Activated B cell treated with CpG ODN at 0.5 μM for 24 hours (primary cell): ENCODE measurements around the gene KRTAP20-3. TPM values are rescaled to one million over a fixed set of nuclear protein-coding genes. Genes with fewer than 3 reads are reported as not detected.

ENCODE experiments used
- ATAC-seq: fragments of 200-7000 bp; cut with Tn5 transposase; one replicate; pipeline ENCODE4 v1.10.0; 2021; ENCODE audit warnings: low read depth, mild to moderate bottlenecking, moderate library complexity
- CTCF ChIA-PET: fragments of 350-600 bp; sonication (Branson Sonifier 250); formaldehyde crosslinking; loops from one replicate; lab custom pipeline; 2021; ENCODE audit warnings: antibody characterized with exemption; lab: Charles Lee
- POLR2A ChIA-PET: fragments of 350-600 bp; sonication (Branson Sonifier 250); formaldehyde crosslinking; loops from one replicate; lab custom pipeline; 2021; ENCODE audit warnings: antibody characterized with exemption; lab: Charles Lee
- DNase-seq: peaks from one replicate; pipeline ENCODE4 v3.0.0; 2022
- H3K27ac Mint-ChIP-seq: one replicate; pipeline ENCODE4 v1.8.0; 2020; ENCODE audit warnings: mixed read lengths
- H3K27me3 Mint-ChIP-seq: one replicate; pipeline ENCODE4 v1.8.0; 2021; ENCODE audit warnings: mixed read lengths
- H3K36me3 Mint-ChIP-seq: one replicate; pipeline ENCODE4 v1.8.0; 2021; ENCODE audit warnings: low read depth, mixed read lengths
- H3K4me1 Mint-ChIP-seq: one replicate; pipeline ENCODE4 v1.8.0; 2021; ENCODE audit warnings: mixed read lengths
- H3K4me3 Mint-ChIP-seq: one replicate; pipeline ENCODE4 v1.8.0; 2020; ENCODE audit warnings: mild to moderate bottlenecking, mixed read lengths
- H3K9me3 Mint-ChIP-seq: one replicate; pipeline ENCODE4 v1.8.0; 2020; ENCODE audit warnings: mixed read lengths
- CTCF ChIP-seq: fragments of 200-600 bp; IDR thresholded peaks from one replicate; pipeline ENCODE4 v1.8.0; 2022; ENCODE audit warnings: antibody characterized with exemption, mild to moderate bottlenecking
- intact Hi-C: fragments of 100-400 bp; cut with micrococcal nuclease; formaldehyde crosslinking; loops from one replicate; pipeline ENCODE4 v1.15.1; 2024
- total RNA-seq: library from RNA; stranded (reverse); gene quantifications from 2 replicates; pipeline ENCODE4 v1.2.3, GENCODE V29; 2022

Gene KRTAP20-3
- total RNA-seq: not detected in 2 replicates

GRCh38 chr21:30642564-30642963 lies at the start of gene KRTAP20-3:
KRTAP20-3 (plus strand) TSS chr21:30642864.
- no peak for ATAC-seq
- CTCF ChIA-PET: no interaction called here
- H3K27ac Mint-ChIP-seq: no peak within 1 kb of the TSS
- H3K27me3 Mint-ChIP-seq: no peaks in the 10 kb centered on the region
- no peak for TF ChIP-seq CTCF
- peaks cover 9% of the 10 kb centered on the region for H3K9me3 Mint-ChIP-seq
- POLR2A ChIA-PET: no interaction called here
- intact Hi-C loops: no loop called here
- no peaks in the 10 kb centered on the region for H3K36me3 Mint-ChIP-seq
- H3K4me3 Mint-ChIP-seq: no peak within 1 kb of the TSS
- H3K4me1 Mint-ChIP-seq: no peaks in the 10 kb centered on the region
- no peak for DNase-seq

- ChIA-PET CTCF (no interaction called here), POLR2A (no interaction called here)
- ATAC-seq (no peak), DNase-seq (no peak)
- Mint-ChIP-seq H3K4me3 (no peak within 1 kb of the TSS), H3K9me3 (no peaks in the 10 kb centered on the region), H3K27ac (no peak within 1 kb of the TSS), H3K36me3 (no peaks in the 10 kb centered on the region), H3K27me3 (no peaks in the 10 kb centered on the region), H3K4me1 (no peaks in the 10 kb centered on the region)
- no peak for TF ChIP-seq CTCF
- intact Hi-C loops: no loop called here
Measured at GRCh38 chr21:30598802-30599201, 43.9 kb upstream of the KRTAP20-3 start, which contains the start of gene KRTAP6-2. KRTAP6-2 (minus strand) TSS chr21:30598902; CDS start chr21:30598874, 28 bp downstream.

- H3K4me3 Mint-ChIP-seq: no peak within 1 kb of the TSS
- H3K4me1 Mint-ChIP-seq: no peaks in the 10 kb centered on the region
- CTCF ChIA-PET: no interaction called here
- H3K27ac Mint-ChIP-seq: no peak within 1 kb of the TSS
- no peak for ATAC-seq
- no peak for DNase-seq
- no peaks in the 10 kb centered on the region for H3K27me3 Mint-ChIP-seq
- no peak for TF ChIP-seq CTCF
- intact Hi-C loops: no loop called here
- H3K9me3 Mint-ChIP-seq: no peaks in the 10 kb centered on the region
- no peaks in the 10 kb centered on the region for H3K36me3 Mint-ChIP-seq
- POLR2A ChIA-PET: no interaction called here
Measured at GRCh38 chr21:30600787-30601186, 41.9 kb upstream of the KRTAP20-3 start, which contains the start of gene KRTAP22-1. KRTAP22-1 (plus strand) TSS chr21:30601087.

GRCh38 chr21:30605968-30606367 lies 36.7 kb upstream of the KRTAP20-3 start:
- Mint-ChIP-seq H3K36me3 (no peaks in the 10 kb centered on the region), H3K9me3 (peaks cover 7% of the 10 kb centered on the region), H3K27me3 (no peaks in the 10 kb centered on the region), H3K27ac (no peak overlapping the region), H3K4me3 (no peak overlapping the region), H3K4me1 (no peaks in the 10 kb centered on the region)
- no peak for ATAC-seq
- DNase-seq: no peak
- no peak for TF ChIP-seq CTCF
- ChIA-PET CTCF (no interaction called here), POLR2A (no interaction called here)
- intact Hi-C loops: no loop called here

- CTCF ChIA-PET: no interaction called here
- Mint-ChIP-seq H3K27ac (no peak overlapping the region), H3K9me3 (peaks cover 10% of the 10 kb centered on the region), H3K27me3 (no peaks in the 10 kb centered on the region), H3K4me1 (no peaks in the 10 kb centered on the region), H3K4me3 (no peak overlapping the region), H3K36me3 (no peaks in the 10 kb centered on the region)
- ATAC-seq (no peak), DNase-seq (no peak)
- no peak for TF ChIP-seq CTCF
- POLR2A ChIA-PET: no interaction called here
- intact Hi-C loops: no loop called here
Measured at GRCh38 chr21:30612132-30612531, 30.5 kb upstream of the KRTAP20-3 start.
